ENCODE results near the gene REPIN1.

GRCh38 chr7:150335108-150335773 lies 33.4 kb upstream of the REPIN1 start:
- TF ChIP-seq CTCF (tag by site-specific recombination; IDR thresholded peaks at IDR 0.05) (no peak), ZNF610 (tag by site-specific recombination; IDR thresholded peaks at IDR 0.05; ENCODE audit: borderline replicate concordance) (no peak), ZBTB20 (tag by site-specific recombination; IDR thresholded peaks at IDR 0.05) (no peak), ZBTB7A (tag by site-specific recombination; IDR thresholded peaks at IDR 0.05; ENCODE audit: low read depth) (no peak), ZNF621 (tag by site-specific recombination; IDR thresholded peaks at IDR 0.05) (no peak), ZNF785 (tag by site-specific recombination; IDR thresholded peaks at IDR 0.05) (no peak), ZNF654 (tag by site-specific recombination; IDR thresholded peaks at IDR 0.05; ENCODE audit: low read depth) (no peak), BCL11A (tag by site-specific recombination; IDR thresholded peaks at IDR 0.05; ENCODE audit: low read depth) (no peak), KLF9 (tag by site-specific recombination; IDR thresholded peaks at IDR 0.05; ENCODE audit: low read depth) (no peak), ZNF521 (tag by site-specific recombination; IDR thresholded peaks at IDR 0.05) (no peak), SALL2 (tag by site-specific recombination; IDR thresholded peaks at IDR 0.05; ENCODE audit: borderline replicate concordance) (no peak), TCF7L2 (IDR thresholded peaks at IDR 0.05; ENCODE audit: borderline replicate concordance, low read depth, low read length) (no peak), ZBTB49 (tag by site-specific recombination; IDR thresholded peaks at IDR 0.05; ENCODE audit: low read depth) (no peak)
- TF ChIP-seq, protein P1, sequence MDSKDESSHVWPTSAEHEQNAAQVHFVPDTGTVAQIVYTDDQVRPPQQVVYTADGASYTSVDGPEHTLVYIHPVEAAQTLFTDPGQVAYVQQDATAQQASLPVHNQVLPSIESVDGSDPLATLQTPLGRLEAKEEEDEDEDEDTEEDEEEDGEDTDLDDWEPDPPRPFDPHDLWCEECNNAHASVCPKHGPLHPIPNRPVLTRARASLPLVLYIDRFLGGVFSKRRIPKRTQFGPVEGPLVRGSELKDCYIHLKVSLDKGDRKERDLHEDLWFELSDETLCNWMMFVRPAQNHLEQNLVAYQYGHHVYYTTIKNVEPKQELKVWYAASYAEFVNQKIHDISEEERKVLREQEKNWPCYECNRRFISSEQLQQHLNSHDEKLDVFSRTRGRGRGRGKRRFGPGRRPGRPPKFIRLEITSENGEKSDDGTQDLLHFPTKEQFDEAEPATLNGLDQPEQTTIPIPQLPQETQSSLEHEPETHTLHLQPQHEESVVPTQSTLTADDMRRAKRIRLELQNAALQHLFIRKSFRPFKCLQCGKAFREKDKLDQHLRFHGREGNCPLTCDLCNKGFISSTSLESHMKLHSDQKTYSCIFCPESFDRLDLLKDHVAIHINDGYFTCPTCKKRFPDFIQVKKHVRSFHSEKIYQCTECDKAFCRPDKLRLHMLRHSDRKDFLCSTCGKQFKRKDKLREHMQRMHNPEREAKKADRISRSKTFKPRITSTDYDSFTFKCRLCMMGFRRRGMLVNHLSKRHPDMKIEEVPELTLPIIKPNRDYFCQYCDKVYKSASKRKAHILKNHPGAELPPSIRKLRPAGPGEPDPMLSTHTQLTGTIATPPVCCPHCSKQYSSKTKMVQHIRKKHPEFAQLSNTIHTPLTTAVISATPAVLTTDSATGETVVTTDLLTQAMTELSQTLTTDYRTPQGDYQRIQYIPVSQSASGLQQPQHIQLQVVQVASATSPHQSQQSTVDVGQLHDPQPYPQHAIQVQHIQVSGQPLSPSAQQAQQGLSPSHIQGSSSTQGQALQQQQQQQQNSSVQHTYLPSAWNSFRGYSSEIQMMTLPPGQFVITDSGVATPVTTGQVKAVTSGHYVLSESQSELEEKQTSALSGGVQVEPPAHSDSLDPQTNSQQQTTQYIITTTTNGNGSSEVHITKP (tag by site-specific recombination; IDR thresholded peaks at IDR 0.05), result no peak
